Spleen (tissue), 7 donors: ENCODE data around the gene TTC28.

Experiments used
- CTCF ChIP-seq, 11 experiments: fragments of 200-600 bp in 7 of 11; fragments of 450-650 bp in 4 of 11; sonication (generic) in 4 of 11; IDR thresholded peaks in 8 of 11; conservative IDR thresholded peaks in 3 of 11; 1 replicate in 7 of 11; 2 replicates in 4 of 11; pipeline versions ENCODE4 v1.4.0 to v1.8.0; 2016 to 2021; ENCODE audit warnings: antibody characterized with exemption in 11 of 11, inconsistent platforms in 4 of 11, mild to moderate bottlenecking in 1 of 11
- POLR2A ChIP-seq, 3 donors: fragments of 450-650 bp; IDR thresholded peaks; one replicate each; pipeline ENCODE4 v1.5.1; 2017; ENCODE audit warnings: antibody characterized with exemption in 3 of 3, mild to moderate bottlenecking in 1 of 3
- POLR2AphosphoS5 ChIP-seq, 3 donors: sonication (generic); formaldehyde crosslinking; IDR thresholded peaks; one replicate each; pipeline ENCODE4 v1.5.1; 2017; ENCODE audit warnings: antibody characterized with exemption in 3 of 3
- donor health status: DM: no; HTN: no; CAD: no; lungs with moderate emphysema.
- donor health status: DM: no; HTN: no; CAD: no.
- donor health status: DM: no; HTN: no; CAD: no.

- TF ChIP-seq POLR2A (IDR thresholded peaks at IDR 0.05) (no peak), CTCF (IDR thresholded peaks at IDR 0.05 in 8 of 11, conservative IDR thresholded peaks at IDR 0.05 in 3 of 11) (no peak), POLR2AphosphoS5 (IDR thresholded peaks at IDR 0.05) (no peak)
Measured at GRCh38 chr22:28013611-28014010, 666.0 kb downstream of the TTC28 start.
